Measurements from ENCODE around the gene C19orf38.
A peak's percentile ranks its signal among the peaks of the same experiment; 100 is the strongest.
"Not testable (repeated sequence)": the region's sequence is repeated elsewhere in the genome, so short reads cannot be mapped to it uniquely, and the experiment has no call there.

Gene C19orf38

DNA sequence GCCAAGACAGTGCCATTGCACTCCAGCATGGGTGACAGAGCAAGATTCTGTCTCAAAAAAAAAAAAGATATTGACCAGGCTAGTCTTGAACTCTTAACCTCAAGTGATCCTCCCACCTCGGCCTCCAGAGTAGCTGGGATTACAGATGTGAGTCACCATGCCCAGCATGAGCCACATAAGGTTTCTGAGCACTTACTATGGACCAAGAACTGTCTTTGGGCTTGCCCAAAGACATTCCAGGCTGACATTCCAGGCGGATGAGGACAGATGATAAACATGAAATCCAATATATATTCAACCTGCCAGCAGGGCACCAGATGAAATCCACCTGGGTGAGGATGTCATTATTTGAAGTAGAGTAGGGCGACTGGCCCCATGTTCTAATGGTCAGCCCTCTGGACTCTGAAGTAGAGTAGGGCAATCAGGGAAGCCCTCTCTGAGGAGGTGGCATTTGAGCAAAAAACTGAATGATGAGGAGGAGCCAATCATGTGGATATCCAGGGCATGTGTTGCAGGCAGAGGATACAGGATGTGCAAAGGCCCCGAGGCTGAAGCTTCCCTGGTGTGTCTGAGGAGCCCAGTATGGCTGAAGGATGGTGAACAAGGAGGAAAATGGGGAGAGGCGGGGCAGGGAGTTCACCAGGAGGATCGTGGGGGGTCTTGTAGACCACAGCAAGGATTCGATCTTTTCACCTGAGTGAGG lies 4.0 kb downstream of the C19orf38 start:
- DNase-seq, result no peak

DNA sequence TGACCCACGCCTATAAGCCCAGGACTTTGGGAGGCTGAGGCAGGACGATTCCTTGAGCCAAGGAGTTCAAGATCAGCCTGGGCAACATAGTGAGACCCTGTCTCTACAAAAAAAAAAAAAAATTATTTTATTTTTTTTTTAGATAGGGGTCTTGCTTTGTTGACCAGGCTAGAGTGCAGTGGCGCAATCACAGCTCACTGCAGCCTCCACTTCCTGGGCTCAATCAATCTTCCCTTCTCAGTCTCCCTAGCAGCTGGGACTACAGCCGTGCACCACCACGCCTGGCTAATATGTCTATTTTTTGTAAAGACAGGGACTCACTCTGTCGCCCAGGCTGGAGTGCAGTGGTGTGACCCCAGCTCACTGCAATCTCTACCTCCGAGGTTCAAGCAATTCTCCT lies 4.7 kb downstream of the C19orf38 start:
- no peak for DNase-seq

DNA sequence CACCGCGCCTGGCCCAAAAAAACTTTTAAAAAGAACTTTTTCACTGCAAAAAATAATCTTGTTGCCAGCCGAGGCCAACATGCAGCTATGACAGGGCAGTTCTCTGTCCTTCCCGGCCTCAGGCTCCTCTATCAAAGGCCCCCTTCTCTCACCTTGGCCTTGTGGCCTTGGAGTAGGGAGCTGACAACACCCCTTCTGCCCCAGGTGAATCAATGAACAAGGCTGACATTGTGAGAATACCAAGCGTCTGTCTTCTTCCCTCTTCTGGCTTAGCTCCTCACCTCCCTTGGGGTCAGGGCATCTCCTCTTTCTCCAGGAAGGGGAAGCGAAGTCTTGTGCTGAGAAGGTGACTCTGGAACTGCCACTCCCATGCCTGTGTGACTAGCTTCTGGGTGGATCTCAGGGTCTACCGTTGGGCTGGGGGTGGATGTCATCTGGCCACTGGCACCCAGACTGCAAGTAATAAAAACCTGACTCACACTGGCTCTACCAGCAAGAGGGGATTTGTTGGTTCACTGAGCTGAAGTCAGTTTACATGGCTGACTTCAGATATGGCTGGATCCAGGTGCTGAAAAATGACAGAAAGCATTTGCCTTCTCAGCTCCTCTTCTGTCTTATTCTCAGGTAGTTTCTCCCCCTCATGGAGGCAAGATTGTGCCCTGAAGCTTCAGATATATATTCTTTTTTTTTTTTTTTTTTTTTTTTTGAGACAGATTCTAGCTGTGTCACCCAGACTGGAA lies 6.3 kb downstream of the C19orf38 start:
- DNase-seq, result no peak

DNA sequence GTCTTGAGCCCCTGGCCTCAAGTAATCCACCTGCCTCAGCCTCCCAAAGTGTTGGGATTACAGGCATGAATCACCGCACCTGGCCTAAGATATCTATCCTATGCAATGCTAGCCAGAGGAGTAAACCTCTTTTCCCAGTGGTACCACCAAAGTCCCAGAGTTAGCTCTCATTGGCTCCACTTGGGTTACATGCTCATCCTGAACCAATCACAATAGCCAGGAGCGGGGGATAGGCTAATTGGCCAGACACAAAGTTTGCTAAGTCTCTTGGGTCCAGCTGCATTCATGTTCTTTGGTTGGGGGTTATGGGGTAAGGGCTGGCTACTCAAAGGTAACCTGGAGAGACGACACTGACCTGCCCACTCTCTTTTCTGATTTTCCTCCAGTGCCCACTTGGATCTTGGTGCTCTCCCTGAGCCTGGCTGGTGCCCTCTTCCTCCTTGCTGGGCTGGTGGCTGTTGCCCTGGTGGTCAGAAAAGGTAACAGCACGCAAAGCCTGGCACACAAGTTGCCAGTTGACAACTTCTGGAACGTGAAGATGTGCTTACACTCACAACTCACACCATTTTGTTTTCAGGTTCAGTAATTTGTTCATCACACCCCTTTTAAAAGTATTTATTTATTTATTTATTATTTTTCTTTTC lies 7.8 kb downstream of the C19orf38 start:
- DNase-seq, result peak in 1 of 2 experiments; percentile 29

DNA sequence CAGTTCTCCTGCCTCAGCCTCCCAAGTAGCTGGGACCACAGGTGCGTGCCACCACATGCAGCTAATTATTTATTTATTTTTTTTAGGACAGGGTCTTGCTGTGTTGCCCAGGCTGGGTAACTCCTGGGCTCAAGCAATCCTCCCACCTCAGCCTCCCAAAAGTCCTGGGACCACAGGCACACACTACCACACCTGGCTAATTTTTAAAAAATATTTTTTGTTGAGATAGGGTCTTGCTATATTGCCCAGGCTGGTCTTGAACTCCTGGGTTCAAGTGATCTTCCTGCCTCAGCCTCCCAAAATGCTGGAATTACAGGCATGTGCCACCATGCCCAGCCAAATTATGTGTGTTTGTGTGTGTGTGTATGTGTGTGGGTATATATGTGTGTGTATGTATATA lies 8.7 kb downstream of the C19orf38 start:
- DNase-seq, result not testable (repeated sequence)

DNA sequence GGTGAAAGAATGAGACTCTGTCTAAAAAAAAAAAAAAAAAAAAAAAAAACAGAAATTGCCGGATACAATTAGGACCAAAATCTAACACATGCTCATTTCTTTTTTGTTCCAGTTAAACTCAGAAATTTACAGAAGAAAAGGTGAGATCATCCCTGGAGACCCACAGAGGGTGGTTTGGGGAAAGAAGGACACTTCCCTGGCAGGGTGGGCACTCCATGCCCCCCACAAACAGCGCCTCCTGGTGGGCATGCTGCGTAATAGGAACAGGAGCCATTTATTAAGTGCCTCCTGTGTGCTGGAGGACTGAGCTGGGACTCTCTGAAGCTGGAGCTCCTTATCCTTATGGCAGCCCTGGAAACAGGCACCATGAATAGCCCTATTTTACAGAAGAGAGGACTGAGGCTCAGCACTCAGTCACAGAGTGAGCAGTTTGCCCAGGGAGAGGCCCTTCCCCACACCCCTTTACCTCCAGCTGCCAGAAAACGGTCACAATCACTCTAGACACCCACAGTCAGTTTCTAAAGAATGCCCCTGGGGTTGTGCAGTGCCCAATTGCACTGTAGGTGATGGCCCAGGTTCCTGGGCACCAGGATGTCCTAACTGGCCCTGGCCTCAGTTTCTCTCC lies 10.1 kb downstream of the C19orf38 start:
- DNase-seq, result peak in 1 of 2 experiments; percentile 47

DNA sequence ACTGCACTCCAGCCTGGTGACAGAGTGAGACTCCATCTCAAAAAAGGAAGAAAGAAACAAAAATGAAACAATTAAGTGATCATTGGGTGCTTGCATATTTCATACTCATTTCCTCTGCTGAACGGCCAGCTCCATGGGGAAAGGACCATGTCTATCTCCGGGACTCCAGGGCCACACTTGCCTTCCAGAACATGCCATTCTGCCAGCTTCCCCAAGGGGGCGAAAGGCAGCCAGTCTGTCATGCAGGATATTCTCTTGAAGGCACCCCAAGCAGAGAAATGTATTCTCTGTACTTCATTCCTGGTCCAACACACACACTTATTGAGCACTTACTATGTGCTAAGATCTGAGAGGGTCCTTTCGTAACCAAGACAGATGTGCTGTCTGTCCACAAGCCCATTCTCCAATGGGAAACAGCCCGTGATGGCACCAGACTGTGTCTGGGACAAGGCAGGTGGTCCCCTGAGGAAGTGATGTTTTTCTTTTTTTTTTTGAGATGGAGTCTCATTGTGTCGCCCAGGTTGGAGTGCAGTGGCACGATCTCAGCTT lies 13.0 kb downstream of the C19orf38 start:
- DNase-seq, result peak in 1 of 2 experiments; percentile 43

DNA sequence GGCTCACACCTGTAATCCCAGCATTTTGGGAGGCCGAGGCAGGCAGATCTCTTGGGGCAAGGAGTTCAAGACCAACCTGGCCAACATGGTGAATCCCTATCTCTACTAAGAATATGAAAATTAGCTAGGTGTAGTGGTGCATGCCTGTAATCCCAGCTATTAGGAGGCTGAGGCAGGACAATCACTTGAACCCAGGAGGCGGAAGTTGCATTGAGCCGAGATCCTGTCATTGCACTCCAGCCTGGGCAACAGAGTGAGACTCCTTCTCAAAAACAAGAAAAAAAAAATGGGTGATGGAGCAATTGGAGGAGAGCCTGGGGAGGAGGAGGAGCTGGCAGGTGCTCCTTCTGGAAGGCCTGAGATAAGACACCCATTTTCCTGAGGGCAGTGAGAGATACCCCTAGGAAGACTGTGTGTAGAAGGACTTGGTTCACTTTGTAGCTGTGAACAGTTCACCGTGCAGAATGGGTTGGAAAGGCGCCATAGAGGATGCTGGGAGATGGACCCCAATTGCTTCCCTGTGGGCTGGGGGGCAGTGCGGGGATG lies 14.4 kb downstream of the C19orf38 start:
- no peak for DNase-seq

DNA sequence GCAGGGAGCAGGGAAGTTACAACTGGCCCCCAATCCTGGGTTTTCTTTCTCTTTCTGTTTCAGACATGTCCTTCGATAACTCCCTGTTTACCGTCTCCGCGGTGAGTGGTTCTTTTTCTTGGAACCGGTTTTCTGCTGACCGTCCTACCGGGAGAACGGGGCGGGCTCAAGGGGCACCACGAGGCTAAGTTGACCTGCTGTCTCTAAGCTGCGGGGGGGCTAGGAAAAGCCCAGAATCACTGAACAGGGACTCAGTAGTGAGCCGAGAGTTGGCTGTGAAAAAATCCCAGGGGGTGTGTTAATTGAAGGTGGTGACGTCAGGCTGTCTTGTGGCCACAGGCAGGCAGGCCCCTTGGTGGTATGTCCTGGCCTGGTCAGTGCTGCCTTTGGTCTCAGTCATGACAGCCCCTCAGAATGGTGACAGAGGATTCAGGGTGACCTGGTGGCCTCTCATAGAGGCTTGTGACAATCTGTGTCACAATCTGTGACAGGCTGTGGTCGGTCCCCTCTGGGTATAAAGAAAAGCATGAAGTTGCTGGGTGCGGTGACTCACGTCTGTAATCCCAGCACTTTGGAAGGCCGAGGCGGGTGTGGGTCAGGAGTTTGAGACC lies 15.0 kb downstream of the C19orf38 start:
- no peak for DNase-seq

DNA sequence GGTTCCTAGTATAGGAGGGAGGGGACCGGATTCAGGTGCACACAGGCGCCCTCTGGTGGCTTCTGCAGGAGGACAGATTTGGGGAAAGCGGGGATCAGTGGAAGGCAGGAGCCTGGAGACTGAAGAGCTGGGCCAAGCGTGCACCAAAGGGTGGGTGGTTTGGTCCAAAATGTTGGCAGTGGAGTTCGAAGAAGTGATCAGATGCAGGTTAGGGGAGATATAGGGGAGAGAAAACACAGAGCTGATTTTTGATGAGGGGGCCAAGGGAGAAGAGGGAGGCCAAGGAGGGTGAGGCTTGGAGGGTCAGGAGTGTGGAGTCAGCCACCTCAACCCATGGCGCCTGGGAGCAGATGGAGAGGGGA lies 16.3 kb downstream of the C19orf38 start:
- peak; percentile 56 to 77 for DNase-seq

DNA sequence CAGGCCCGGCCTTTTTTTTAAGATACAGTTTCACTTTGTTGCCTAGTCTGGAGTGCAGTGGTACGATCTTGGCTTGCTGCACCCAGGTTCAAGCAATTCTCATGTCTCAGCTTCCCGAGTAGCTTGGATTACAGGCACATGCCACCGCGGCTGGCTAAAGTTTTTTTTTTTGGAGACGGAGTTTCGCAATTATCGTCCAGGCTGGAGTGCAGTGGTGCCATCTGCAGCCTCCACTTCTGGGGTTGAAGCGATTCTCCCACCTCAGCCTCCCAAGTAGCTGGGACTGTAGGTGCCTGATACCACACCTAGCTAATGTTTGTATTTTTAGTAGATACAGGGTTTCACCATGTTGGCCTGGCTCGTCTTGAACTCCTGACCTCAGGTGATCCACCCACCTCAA lies 18.3 kb downstream of the C19orf38 start:
- no peak for DNase-seq

DNA sequence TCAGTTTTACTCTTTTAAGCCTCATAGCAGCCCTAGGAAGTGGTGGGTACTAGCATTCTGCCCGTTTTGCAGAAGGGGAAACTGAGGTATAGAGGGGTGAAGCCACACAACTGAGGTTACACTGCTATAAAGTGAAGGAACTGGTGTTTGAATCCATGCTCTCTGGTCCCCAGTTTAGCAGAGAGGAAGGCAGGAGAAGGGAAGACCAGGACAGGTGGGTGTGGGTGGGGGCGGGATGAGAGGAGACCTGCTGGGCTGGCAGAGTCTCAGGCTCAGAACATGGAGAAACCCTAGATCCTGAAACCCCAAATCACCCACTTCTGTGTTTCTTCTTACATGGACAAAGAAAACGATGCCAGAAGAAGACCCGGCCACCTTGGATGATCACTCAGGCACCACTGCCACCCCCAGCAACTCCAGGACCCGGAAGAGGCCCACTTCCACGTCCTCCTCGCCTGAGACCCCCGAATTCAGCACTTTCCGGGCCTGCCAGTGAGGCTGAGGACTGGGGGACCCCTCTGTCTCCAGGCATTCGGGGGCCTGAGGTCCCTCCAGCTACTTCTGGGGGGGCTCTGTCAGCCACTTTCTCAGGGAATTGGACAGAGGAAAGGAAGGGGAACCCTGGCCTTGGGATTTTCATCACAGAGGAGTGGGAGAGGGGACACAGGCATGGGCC lies 20.8 kb downstream of the C19orf38 start:
- DNase-seq, result no peak

DNA sequence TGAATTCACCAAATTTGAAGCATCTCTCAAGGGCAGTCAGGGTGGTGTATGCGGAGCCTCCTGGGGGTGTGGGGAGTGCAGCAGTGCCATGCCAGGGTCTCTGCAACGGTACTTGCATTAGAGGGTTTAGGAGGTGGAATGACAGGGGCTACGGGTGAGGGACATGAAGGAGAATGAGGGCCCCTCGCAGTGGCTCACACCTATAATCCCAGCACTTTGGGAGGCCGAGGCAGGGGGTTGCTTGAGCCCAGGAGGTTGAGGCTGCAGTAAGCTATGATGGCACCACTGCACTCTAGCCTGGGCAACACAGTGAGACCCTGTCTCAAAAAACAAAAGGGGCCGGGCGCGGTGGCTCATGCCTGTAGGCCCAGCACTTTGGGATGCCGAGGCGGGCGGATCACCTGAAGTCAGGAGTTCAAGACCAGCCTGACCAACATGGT lies 21.7 kb downstream of the C19orf38 start:
- DNase-seq, result peak in 1 of 2 experiments; percentile 42

DNA sequence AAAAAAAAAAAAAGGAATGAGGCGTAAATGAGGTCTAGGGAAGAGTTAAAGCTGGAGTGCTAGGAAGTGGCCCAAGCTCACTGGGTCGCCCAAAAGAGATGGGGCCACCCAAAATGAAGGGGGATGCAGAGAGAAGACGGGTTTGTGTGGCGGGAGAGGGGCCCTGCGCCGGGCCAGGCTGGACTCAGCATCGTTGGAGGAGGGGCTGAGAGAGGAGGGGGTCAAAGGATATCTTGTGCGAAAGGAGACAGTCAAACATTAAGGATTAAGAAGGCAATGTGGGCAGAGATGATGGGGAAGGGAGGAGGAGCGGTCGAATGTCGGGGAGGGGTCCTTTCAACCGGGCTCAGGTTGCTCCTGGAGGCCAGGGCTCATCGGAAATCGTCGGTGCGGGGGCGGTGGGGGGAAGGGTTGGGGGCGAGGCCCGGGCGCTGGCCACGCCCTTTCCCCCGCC lies 22.3 kb downstream of the C19orf38 start:
- DNase-seq, result no peak

DNA sequence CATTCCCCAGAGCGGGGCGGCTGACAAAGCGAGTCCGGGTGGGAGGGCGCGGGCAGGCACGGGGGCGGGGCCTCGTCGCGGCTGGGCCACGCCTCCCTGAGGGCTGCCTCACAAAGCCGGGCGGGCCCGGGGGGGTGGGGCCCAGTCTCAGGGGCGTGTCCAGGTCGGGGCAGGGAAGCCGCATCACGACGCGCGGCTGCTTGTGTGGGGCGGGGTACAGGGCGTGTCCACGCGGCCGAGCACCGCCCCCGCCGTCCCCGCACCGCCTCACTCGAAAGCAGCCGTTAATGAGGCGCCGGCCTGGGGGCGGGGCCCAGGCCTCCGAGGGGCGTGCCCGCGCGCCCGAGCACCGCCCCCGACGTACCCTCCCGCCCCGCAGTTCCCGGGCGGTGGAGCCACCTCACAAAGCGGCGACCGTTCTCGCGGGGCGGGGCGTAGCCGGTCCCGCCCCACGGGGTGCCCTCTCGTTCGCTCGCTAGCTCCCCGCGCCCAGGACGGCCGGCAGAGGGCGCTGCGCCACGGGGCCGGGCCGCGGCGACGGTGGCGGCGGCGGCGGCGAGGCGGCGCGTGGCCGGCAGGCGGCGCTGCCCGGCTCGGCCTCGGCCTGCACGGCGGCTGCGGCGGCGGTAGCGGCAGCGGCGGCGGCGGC lies 22.9 kb downstream of the C19orf38 start, which contains the start of gene CARM1:
CARM1 (plus strand) TSS at position 599 of the 649 bp plus-strand sequence. CDS start 150 bp downstream, outside the sequence.
- peak; percentile 97 to 99 for DNase-seq

DNA sequence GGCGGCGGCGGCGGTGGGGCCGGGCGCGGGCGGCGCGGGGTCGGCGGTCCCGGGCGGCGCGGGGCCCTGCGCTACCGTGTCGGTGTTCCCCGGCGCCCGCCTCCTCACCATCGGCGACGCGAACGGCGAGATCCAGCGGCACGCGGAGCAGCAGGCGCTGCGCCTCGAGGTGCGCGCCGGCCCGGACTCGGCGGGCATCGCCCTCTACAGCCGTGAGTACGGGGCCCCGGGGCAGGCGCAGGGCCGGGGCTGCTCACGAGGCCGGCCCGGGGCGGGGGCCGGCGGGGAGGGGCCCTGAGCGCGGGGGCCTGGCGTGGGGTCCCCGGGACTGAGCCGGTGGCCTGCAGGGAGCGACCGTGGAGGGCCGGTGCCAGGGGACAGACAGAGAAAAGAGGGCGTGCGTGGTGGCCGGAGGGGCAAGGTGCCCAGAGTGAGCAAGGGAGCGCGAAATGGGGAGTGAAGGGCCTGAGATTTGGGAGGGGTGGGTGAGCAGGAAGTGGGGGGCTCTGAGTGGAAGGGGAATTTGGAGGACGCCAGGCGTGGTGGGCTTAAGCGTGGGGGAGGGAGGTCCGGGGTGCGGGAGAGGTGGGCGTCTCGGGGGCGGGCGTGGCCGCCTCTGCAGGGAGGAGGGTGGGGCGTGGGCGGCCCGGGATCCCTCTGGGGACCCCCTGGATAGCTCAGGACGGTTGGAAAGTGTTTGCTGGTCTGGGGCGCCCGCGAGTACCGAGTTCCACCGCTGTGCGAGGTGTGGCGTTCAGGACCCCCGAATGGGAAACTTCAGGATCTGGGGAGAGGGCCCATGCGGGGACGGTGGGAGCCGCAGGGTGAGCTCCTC lies 23.7 kb downstream of the C19orf38 start:
- peak in 1 of 2 experiments; percentile 32 for DNase-seq

DNA sequence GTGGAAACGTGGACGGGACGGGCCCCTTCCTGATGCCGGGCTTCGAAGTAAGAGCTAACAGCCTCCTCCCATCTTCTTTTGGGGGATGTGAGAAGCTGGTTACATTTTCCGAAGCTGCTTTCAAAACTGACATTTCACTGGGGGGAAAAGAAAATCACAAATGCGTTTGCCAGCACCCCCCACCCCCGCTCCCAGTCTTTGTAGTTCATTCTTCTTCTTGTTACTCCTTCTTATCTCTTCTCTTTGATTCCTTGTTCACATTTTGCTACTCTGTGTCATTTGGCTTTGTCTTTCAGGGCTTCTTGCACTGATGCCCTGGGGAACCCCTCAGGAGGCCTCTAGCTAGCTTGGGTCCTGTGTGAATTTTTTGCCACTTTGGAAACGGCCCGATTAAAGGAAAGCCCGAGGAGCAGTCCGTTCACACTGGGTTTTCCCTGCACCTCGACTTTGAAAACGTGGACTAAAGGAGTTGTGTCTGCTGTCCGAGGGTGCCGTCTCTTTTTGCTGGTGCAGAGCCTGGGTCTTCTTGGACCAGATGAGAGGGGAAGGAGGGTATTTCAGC lies 24.4 kb downstream of the C19orf38 start:
- DNase-seq, result no peak

DNA sequence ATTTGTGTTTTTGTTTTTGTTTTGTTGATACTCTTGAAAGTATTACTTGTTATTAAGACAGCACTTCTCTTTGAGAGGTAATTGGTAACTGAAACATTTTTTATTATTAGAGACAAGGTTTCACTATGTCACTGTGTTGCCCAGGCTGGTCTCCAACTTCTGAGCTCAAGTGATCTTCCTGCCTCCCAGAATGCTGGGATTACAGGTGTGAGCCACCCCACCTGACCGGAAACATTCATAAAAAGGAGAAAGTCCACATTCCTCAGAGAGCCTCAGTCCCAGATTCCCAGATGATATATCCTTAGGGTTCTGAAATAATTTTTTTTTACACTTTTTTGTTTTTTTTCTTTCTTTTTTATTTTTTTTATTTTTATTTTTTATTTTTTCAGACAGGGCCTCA lies 25.8 kb downstream of the C19orf38 start:
- no peak for DNase-seq

DNA sequence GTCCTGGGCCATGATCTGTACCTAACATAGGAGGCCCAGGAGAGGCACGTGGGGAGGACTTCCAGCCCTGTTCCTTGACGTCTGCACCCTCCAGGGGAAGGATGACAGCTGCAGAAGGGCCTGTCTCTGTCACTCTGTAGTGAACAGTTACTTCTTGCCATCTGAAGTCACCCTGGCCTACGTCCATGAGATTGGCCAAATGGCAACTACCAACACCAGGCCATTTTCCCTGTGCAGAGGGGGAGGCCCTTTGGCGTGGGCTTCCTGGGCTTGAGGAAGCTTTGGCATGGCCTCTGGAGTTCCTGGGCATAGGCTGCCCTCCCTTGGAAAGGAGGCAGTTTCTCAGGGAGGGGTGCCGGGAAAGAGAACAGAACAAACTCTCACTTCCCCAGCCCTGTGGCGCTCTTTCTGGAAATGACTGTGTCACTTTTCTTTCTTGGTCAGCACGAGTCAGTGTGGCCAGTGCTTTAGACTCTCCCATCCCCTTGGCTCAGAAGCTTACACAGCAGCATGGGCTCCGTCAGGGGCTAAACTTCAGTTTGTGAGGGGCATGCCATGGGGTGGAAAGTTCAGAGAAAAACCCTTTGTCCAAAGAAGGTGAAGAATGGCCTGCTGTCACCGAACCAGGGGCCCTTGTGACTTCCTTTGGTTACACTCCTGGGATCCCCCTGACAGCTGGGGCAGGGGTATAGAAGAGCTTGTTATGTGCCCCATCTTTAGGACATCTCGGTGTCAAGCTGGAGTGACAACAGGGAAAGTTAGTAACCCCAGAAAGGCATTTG lies 28.4 kb downstream of the C19orf38 start:
- DNase-seq, result no peak

Data from NCI-H524 (cell line).